ENCODE data around the gene DRD2.

The DRD2 gene

GRCh38 chr11:113465786-113466185 lies 9.4 kb downstream of the DRD2 start:
- Histone ChIP-seq H3K36me3 (ENCODE audit: insufficient read depth, low read length) (no peaks in the 10 kb centered on the region), H3K4me3 (ENCODE audit: low read depth, low read length) (no peak overlapping the region), H3K27ac (ENCODE audit: low read depth, low read length) (no peak overlapping the region), H3K79me2 (ENCODE audit: control insufficient read depth, insufficient read depth, low read length, unreplicated experiment) (no peaks in the 10 kb centered on the region), H3K27me3 (ENCODE audit: insufficient read depth, low read length) (peaks cover 47% of the 10 kb centered on the region), H3K4me1 (ENCODE audit: control insufficient read depth, insufficient read depth, low read length, unreplicated experiment) (no peaks in the 10 kb centered on the region), H2AFZ (ENCODE audit: low read length, unreplicated experiment) (no peak overlapping the region)

- Histone ChIP-seq H3K4me1 (ENCODE audit: control insufficient read depth, insufficient read depth, low read length, unreplicated experiment) (no peaks in the 10 kb centered on the region), H2AFZ (ENCODE audit: low read length, unreplicated experiment) (no peak overlapping the region), H3K36me3 (ENCODE audit: insufficient read depth, low read length) (no peaks in the 10 kb centered on the region), H3K27me3 (ENCODE audit: insufficient read depth, low read length) (peaks cover 53% of the 10 kb centered on the region), H3K4me3 (ENCODE audit: low read depth, low read length) (no peak overlapping the region), H3K79me2 (ENCODE audit: control insufficient read depth, insufficient read depth, low read length, unreplicated experiment) (no peaks in the 10 kb centered on the region), H3K27ac (ENCODE audit: low read depth, low read length) (no peak overlapping the region)
Observed at GRCh38 chr11:113464416-113464815, 10.8 kb downstream of the DRD2 start.

DNA sequence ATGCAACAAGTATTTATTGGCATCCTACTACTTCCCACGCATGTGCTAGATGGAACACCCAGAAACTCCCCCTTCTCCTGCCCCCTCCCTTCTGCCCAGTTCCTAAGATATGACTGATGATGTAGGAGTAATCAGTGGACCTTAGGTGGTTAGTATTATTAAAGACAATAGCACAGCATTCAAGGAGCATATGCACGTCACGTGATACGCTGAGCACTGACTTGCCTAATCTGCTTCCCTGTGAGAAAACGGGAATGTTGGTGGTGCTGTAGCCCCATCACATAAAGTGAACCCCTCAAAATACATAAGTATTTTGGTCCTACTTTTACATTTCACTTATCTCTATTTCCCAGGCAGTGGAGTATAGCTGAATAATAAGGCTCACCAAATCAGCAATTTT lies 12.4 kb downstream of the DRD2 start:
- Histone ChIP-seq H3K4me3 (ENCODE audit: low read depth, low read length) (no peak overlapping the region), H3K27me3 (ENCODE audit: insufficient read depth, low read length) (peaks cover 56% of the 10 kb centered on the region), H3K36me3 (ENCODE audit: insufficient read depth, low read length) (no peaks in the 10 kb centered on the region), H3K4me1 (ENCODE audit: control insufficient read depth, insufficient read depth, low read length, unreplicated experiment) (no peaks in the 10 kb centered on the region), H2AFZ (ENCODE audit: low read length, unreplicated experiment) (no peak overlapping the region), H3K27ac (ENCODE audit: low read depth, low read length) (no peak overlapping the region), H3K79me2 (ENCODE audit: control insufficient read depth, insufficient read depth, low read length, unreplicated experiment) (no peaks in the 10 kb centered on the region)

DNA sequence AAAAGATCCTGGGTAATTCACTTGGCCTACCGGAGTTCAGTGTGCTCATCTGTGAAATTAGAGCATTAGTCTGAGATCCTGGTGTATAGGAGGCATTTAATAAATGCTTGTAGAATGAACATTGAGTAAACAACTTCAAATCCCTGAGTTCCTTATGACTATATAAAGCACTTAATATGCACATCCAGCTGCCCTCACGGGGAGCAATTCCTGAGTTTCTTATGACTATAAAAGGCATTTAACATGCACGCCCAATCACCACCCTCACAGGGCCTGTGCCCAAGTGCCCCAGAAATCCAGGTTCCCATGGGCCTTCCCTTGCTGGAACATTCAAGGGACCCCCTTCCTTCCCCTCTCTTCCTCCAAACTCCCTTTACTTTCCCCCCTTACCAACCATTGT lies 13.6 kb downstream of the DRD2 start:
- Histone ChIP-seq H3K27ac (ENCODE audit: low read depth, low read length) (no peak overlapping the region), H2AFZ (ENCODE audit: low read length, unreplicated experiment) (no peak overlapping the region), H3K27me3 (ENCODE audit: insufficient read depth, low read length) (peaks cover 64% of the 10 kb centered on the region)

DNA sequence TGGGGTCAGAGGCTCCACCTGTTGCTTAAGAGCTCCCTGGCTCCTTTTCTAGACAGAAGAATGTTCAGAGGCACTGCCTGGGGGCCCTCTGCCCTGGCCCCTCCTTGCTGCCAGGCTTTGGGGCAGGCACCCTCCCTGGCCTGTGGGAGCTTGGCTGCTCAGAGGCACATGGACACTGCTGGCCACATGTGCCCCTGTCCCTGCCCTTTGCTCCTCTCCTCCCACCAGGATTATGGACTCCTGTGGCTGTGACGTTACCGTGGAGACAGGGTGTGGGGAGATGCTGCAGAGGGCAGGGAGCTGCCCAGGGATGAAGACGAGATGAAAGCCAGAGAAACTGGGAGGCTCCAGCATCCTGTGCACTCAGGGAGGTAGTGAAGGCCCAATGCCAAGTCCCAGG lies 14.7 kb downstream of the DRD2 start:
- Histone ChIP-seq H3K4me3 (ENCODE audit: low read depth, low read length) (no peak overlapping the region), H3K27me3 (ENCODE audit: insufficient read depth, low read length) (peaks cover 64% of the 10 kb centered on the region)

More for the DNA sequence above, 13.6 kb downstream of the DRD2 start:
- Histone ChIP-seq H3K79me2 (ENCODE audit: control insufficient read depth, insufficient read depth, low read length, unreplicated experiment) (no peaks in the 10 kb centered on the region), H3K4me3 (ENCODE audit: low read depth, low read length) (no peak overlapping the region), H3K36me3 (ENCODE audit: insufficient read depth, low read length) (no peaks in the 10 kb centered on the region), H3K4me1 (ENCODE audit: control insufficient read depth, insufficient read depth, low read length, unreplicated experiment) (no peaks in the 10 kb centered on the region)

GRCh38 chr11:113458189-113458588 lies 17.0 kb downstream of the DRD2 start:
- no peaks in the 10 kb centered on the region for H3K36me3 ChIP-seq (ENCODE audit: insufficient read depth, low read length)
- H3K27me3 ChIP-seq (ENCODE audit: insufficient read depth, low read length) = peaks cover 61% of the 10 kb centered on the region
- no peak overlapping the region for H3K27ac ChIP-seq (ENCODE audit: low read depth, low read length)
- no peaks in the 10 kb centered on the region for H3K4me1 ChIP-seq (ENCODE audit: control insufficient read depth, insufficient read depth, low read length, unreplicated experiment)
- H3K4me3 ChIP-seq (ENCODE audit: low read depth, low read length) = no peak overlapping the region
- no peaks in the 10 kb centered on the region for H3K79me2 ChIP-seq (ENCODE audit: control insufficient read depth, insufficient read depth, low read length, unreplicated experiment)
- H2AFZ ChIP-seq (ENCODE audit: low read length, unreplicated experiment) = no peak overlapping the region

More for the DNA sequence above, 14.7 kb downstream of the DRD2 start:
- Histone ChIP-seq H3K27ac (ENCODE audit: low read depth, low read length) (no peak overlapping the region), H2AFZ (ENCODE audit: low read length, unreplicated experiment) (no peak overlapping the region), H3K79me2 (ENCODE audit: control insufficient read depth, insufficient read depth, low read length, unreplicated experiment) (no peaks in the 10 kb centered on the region), H3K36me3 (ENCODE audit: insufficient read depth, low read length) (no peaks in the 10 kb centered on the region), H3K4me1 (ENCODE audit: control insufficient read depth, insufficient read depth, low read length, unreplicated experiment) (no peaks in the 10 kb centered on the region)

DNA sequence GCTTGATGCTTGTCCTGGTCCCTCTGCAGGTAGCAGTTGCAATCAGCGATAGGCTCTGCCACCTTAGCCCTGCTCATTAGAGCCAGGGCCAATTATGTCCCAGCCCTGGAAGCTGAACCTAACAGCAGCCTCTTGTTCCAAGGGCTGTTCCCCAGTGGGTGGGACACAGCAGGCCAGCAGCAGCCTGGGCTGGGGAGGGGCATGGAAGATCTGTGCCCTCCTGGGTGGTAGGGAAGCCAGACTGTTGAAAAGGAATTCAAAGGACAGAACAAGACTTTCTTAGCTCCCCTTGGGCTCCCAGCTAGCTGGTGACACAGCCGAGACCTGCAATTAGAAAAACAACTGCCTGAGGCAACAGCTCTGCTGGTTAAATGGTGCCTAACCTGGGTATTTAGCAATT lies 17.4 kb downstream of the DRD2 start:
- Histone ChIP-seq H3K27me3 (ENCODE audit: insufficient read depth, low read length) (peaks cover 57% of the 10 kb centered on the region), H3K4me1 (ENCODE audit: control insufficient read depth, insufficient read depth, low read length, unreplicated experiment) (no peaks in the 10 kb centered on the region), H3K27ac (ENCODE audit: low read depth, low read length) (no peak overlapping the region), H3K36me3 (ENCODE audit: insufficient read depth, low read length) (no peaks in the 10 kb centered on the region), H3K4me3 (ENCODE audit: low read depth, low read length) (no peak overlapping the region), H2AFZ (ENCODE audit: low read length, unreplicated experiment) (no peak overlapping the region), H3K79me2 (ENCODE audit: control insufficient read depth, insufficient read depth, low read length, unreplicated experiment) (no peaks in the 10 kb centered on the region)

GRCh38 chr11:113454455-113454854 lies 20.7 kb downstream of the DRD2 start:
- Histone ChIP-seq H3K4me1 (ENCODE audit: control insufficient read depth, insufficient read depth, low read length, unreplicated experiment) (no peaks in the 10 kb centered on the region), H3K4me3 (ENCODE audit: low read depth, low read length) (no peak overlapping the region), H3K27me3 (ENCODE audit: insufficient read depth, low read length) (peaks cover 35% of the 10 kb centered on the region), H3K79me2 (ENCODE audit: control insufficient read depth, insufficient read depth, low read length, unreplicated experiment) (no peaks in the 10 kb centered on the region), H3K27ac (ENCODE audit: low read depth, low read length) (no peak overlapping the region), H3K36me3 (ENCODE audit: insufficient read depth, low read length) (no peaks in the 10 kb centered on the region), H2AFZ (ENCODE audit: low read length, unreplicated experiment) (no peak overlapping the region)

DNA sequence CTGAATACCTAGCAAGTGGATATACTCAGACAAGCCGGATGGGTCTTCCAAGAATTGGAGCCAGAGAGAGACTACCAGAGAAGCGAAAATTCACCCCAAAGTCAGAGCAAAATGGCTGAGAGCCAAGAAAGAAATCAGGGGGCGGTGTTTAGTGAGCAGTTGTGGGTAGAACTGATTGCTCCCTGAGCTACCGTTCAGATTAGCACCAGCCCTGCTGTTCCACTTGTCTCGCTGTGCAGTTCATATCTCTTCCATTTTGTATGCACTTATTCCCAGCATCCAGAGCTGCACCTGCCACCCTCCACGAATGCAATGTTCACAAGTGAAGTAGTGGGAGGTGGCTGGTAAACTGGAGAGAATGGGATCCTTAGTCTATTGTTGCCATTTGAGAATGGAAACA lies 25.5 kb downstream of the DRD2 start:
- H2AFZ ChIP-seq (ENCODE audit: low read length, unreplicated experiment) = no peak overlapping the region
- H3K36me3 ChIP-seq (ENCODE audit: insufficient read depth, low read length) = no peaks in the 10 kb centered on the region
- no peak overlapping the region for H3K4me3 ChIP-seq (ENCODE audit: low read depth, low read length)
- H3K27me3 ChIP-seq (ENCODE audit: insufficient read depth, low read length) = peaks cover 36% of the 10 kb centered on the region; the same call in 1 of the 2 replicates
- no peaks in the 10 kb centered on the region for H3K4me1 ChIP-seq (ENCODE audit: control insufficient read depth, insufficient read depth, low read length, unreplicated experiment)
- H3K79me2 ChIP-seq (ENCODE audit: control insufficient read depth, insufficient read depth, low read length, unreplicated experiment) = no peaks in the 10 kb centered on the region
- no peak overlapping the region for H3K27ac ChIP-seq (ENCODE audit: low read depth, low read length)

GRCh38 chr11:113448316-113448677 lies 26.9 kb downstream of the DRD2 start:
- Histone ChIP-seq H3K79me2 (ENCODE audit: control insufficient read depth, insufficient read depth, low read length, unreplicated experiment) (no peaks in the 10 kb centered on the region), H2AFZ (ENCODE audit: low read length, unreplicated experiment) (no peak overlapping the region), H3K4me3 (ENCODE audit: low read depth, low read length) (no peak overlapping the region), H3K27me3 (ENCODE audit: insufficient read depth, low read length) (peaks cover 44% of the 10 kb centered on the region; the same call in 1 of the 2 replicates), H3K4me1 (ENCODE audit: control insufficient read depth, insufficient read depth, low read length, unreplicated experiment) (no peaks in the 10 kb centered on the region), H3K36me3 (ENCODE audit: insufficient read depth, low read length) (no peaks in the 10 kb centered on the region), H3K27ac (ENCODE audit: low read depth, low read length) (no peak overlapping the region)

GRCh38 chr11:113447621-113448315 lies 27.4 kb downstream of the DRD2 start:
- no peak overlapping the region for H3K27ac ChIP-seq (ENCODE audit: low read depth, low read length)
- H3K4me3 ChIP-seq (ENCODE audit: low read depth, low read length) = no peak overlapping the region
- peaks cover 45% of the 10 kb centered on the region; the same call in 1 of the 2 replicates for H3K27me3 ChIP-seq (ENCODE audit: insufficient read depth, low read length)
- H2AFZ ChIP-seq (ENCODE audit: low read length, unreplicated experiment) = no peak overlapping the region
- H3K79me2 ChIP-seq (ENCODE audit: control insufficient read depth, insufficient read depth, low read length, unreplicated experiment) = no peaks in the 10 kb centered on the region
- H3K36me3 ChIP-seq (ENCODE audit: insufficient read depth, low read length) = no peaks in the 10 kb centered on the region
- H3K4me1 ChIP-seq (ENCODE audit: control insufficient read depth, insufficient read depth, low read length, unreplicated experiment) = no peaks in the 10 kb centered on the region

Measured in ACC112 (cell line).